OCI-LY3 (cell line): ENCODE data around the gene GDPD5.
"Not testable (repeated sequence)": the region's sequence is repeated elsewhere in the genome, so short reads cannot be mapped to it uniquely, and the experiment has no call there.

ENCODE experiments used
- H2AFZ ChIP-seq: fragments of 200-600, 300-600 bp; shearing (Covaris generic); 2 replicates; pipeline ENCODE4 v1.6.0; 2014; ENCODE audit warnings: antibody characterized with exemption, low read depth, low read length
- H3K27ac ChIP-seq: fragments of 200-600, 300-600 bp; sonication (generic); 2 replicates; pipeline ENCODE4 v1.5.1; 2014; ENCODE audit warnings: mild to moderate bottlenecking, low read length, moderate library complexity, mixed read lengths
- H3K27me3 ChIP-seq: fragments of 200-600, 300-600 bp; sonication (generic); 2 replicates; pipeline ENCODE4 v1.6.1; 2014; ENCODE audit warnings: low read depth, low read length, mixed read lengths
- H3K36me3 ChIP-seq: fragments of 200-600, 300-600 bp; sonication (generic); replicated peaks from 2 replicates; pipeline ENCODE3; 2014; ENCODE audit warnings: low read depth, low read length, mixed read lengths
- H3K4me1 ChIP-seq: fragments of 300-600, 200-600 bp; sonication (generic); 2 replicates; pipeline ENCODE4 v1.6.1; 2014; ENCODE audit warnings: low read length, mixed read lengths
- H3K4me2 ChIP-seq: fragments of 200-600, 300-600 bp; sonication (generic); 2 replicates; pipeline ENCODE4 v1.6.1; 2014; ENCODE audit warnings: low read length, mixed read lengths
- H3K4me3 ChIP-seq: fragments of 300-600, 200-600 bp; sonication (generic); 2 replicates; pipeline ENCODE4 v1.5.1; 2014; ENCODE audit warnings: antibody characterized with exemption, mild to moderate bottlenecking, low read length, moderate library complexity
- H3K79me2 ChIP-seq: fragments of 300-600, 200-600 bp; shearing (Covaris generic); 2 replicates; pipeline ENCODE4 v1.6.1; 2014; ENCODE audit warnings: mild to moderate bottlenecking, low read length, mixed read lengths
- H3K9ac ChIP-seq: fragments of 300-600, 200-600 bp; shearing (Covaris generic); 2 replicates; pipeline ENCODE4 v1.6.0; 2014; ENCODE audit warnings: mild to moderate bottlenecking, low read length, moderate library complexity
- H3K9me3 ChIP-seq: fragments of 200-600, 300-600 bp; shearing (Covaris generic); 2 replicates; pipeline ENCODE4 v1.6.1; 2014; ENCODE audit warnings: low read length, mixed read lengths; ENCODE audit not compliant: insufficient read depth
- H4K20me1 ChIP-seq: fragments of 200-600, 300-600 bp; sonication (generic); 2 replicates; pipeline ENCODE4 v1.6.1; 2016; ENCODE audit warnings: low read length, mixed read lengths; ENCODE audit not compliant: insufficient read depth
- CTCF ChIP-seq: fragments of 200-600, 300-600 bp; sonication (generic); IDR thresholded peaks from 2 replicates; pipeline ENCODE4 v1.5.1; 2014; ENCODE audit warnings: antibody characterized with exemption, low read length, low read depth
- EZH2phosphoT487 ChIP-seq: fragments of 200-600 bp; shearing (Covaris generic); IDR thresholded peaks from 2 replicates; pipeline ENCODE4 v1.6.1; 2018; ENCODE audit warnings: antibody characterized with exemption, mixed run types, low read depth

GDPD5 gene

GRCh38 chr11:75421035-75421602 lies 104.6 kb downstream of the GDPD5 start:
- Histone ChIP-seq H3K4me3 (no peak overlapping the region), H3K4me2 (no peak overlapping the region), H2AFZ (no peak overlapping the region), H3K27me3 (no peaks in the 10 kb centered on the region), H3K36me3 (peaks cover 9% of the 10 kb centered on the region), H3K9me3 (no peaks in the 10 kb centered on the region), H4K20me1 (no peaks in the 10 kb centered on the region), H3K27ac (no peak overlapping the region), H3K9ac (no peak overlapping the region), H3K4me1 (no peaks in the 10 kb centered on the region), H3K79me2 (no peaks in the 10 kb centered on the region)
- TF ChIP-seq EZH2phosphoT487, result no peak
- no peak for TF ChIP-seq CTCF

DNA sequence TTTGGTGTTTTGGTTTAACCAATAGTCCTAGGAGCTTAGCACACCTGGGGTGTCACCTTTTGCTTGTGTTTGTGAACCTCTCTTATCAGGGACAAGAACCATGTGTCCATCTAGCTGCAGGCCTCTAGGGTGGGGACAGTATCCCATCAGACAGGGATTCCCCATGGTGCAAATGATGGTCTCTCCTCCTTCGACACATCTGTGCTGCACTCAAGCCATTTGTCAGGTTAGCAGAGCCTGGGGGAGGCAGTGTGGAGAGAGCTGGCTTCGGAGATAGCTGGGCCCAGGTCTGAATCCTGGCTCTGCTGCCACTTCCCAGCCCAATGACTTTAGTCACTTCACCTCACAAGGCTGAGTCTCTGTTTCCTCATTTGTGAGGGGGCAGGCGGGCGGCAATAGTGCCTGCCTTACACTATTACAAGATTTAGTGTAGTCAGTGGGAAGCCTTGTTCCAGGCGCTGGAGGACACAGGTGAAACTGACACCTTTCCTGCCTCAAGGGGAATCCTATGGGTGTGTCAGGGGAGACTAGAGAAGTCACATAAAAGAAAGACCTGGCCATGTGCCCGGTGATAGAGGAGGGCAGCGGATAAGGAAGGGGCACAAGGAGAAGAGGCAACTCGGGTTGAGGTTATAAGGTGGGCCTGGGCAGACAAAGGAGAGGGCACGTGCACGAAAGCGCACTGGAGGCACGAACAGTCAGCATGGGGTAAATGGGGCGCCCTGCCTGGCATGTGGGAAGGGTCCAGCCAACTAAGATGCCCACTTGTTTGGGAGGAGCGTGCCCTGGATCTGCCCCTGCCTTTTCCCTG lies 105.3 kb downstream of the GDPD5 start:
- no peaks in the 10 kb centered on the region for H3K79me2 ChIP-seq
- H4K20me1 ChIP-seq, result no peaks in the 10 kb centered on the region
- no peak overlapping the region for H2AFZ ChIP-seq
- H3K9ac ChIP-seq, result no peak overlapping the region
- H3K4me1 ChIP-seq, result no peaks in the 10 kb centered on the region
- no peak overlapping the region for H3K4me2 ChIP-seq
- TF ChIP-seq EZH2phosphoT487 (no peak), CTCF (no peak)
- no peaks in the 10 kb centered on the region for H3K27me3 ChIP-seq
- H3K36me3 ChIP-seq, result peaks cover 12% of the 10 kb centered on the region
- H3K9me3 ChIP-seq, result no peaks in the 10 kb centered on the region
- no peak overlapping the region for H3K4me3 ChIP-seq
- H3K27ac ChIP-seq, result no peak overlapping the region

DNA sequence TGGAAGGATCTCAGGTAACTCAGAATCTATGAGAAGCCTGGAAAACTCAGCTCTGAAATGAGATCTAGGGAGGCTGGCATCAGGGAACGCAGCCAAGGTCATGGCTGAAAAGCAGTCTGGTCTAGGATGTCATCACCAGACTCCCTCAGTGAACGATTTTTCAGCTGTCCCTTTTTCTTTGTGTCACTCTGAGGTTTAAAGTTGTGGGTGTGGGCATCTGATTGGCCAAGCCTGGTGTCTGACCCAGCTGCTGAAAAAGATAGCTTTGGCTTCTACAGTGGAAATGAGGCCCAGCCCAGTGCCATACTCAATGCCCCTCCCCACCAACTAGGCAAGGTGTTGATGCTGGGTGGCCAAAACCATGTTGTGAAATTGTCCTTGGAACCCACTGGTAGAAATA lies 111.9 kb downstream of the GDPD5 start:
- H2AFZ ChIP-seq, result no peak overlapping the region
- H3K4me1 ChIP-seq, result no peaks in the 10 kb centered on the region
- no peaks in the 10 kb centered on the region for H3K9me3 ChIP-seq
- no peak for TF ChIP-seq CTCF
- TF ChIP-seq EZH2phosphoT487, result no peak
- H3K36me3 ChIP-seq, result peaks cover 33% of the 10 kb centered on the region
- H3K4me3 ChIP-seq, result no peak overlapping the region
- no peaks in the 10 kb centered on the region for H3K79me2 ChIP-seq
- H3K27me3 ChIP-seq, result no peaks in the 10 kb centered on the region
- H4K20me1 ChIP-seq, result peaks cover 13% of the 10 kb centered on the region
- no peak overlapping the region for H3K27ac ChIP-seq
- H3K9ac ChIP-seq, result no peak overlapping the region
- H3K4me2 ChIP-seq, result no peak overlapping the region

- H2AFZ ChIP-seq, H3K27me3 ChIP-seq, H3K4me3 ChIP-seq, H3K4me2 ChIP-seq, H3K4me1 ChIP-seq, H3K79me2 ChIP-seq, H3K27ac ChIP-seq, H3K9me3 ChIP-seq, H3K9ac ChIP-seq: not testable (repeated sequence)
- H4K20me1 ChIP-seq, result peaks cover 20% of the 10 kb centered on the region
- H3K36me3 ChIP-seq, result peaks cover 34% of the 10 kb centered on the region
Measured at GRCh38 chr11:75413146-75413545, 112.6 kb downstream of the GDPD5 start.

DNA sequence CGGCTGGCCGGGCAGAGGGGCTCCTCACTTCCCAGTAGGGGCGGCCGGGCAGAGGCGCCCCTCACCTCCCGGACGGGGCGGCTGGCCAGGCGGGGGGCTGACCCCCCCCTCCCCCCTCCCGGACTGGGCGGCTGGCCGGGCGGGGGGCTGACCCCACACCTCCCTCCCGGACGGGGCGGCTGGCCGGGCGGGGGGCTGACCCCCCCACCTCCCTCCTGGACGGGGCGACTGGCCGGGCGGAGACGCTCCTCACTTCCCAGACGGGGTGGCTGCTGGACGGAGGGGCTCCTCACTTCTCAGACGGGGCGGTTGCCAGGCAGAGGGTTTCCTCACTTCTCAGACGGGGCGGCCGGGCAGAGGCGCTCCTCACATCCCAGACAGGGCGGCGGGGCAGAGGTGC lies 115.8 kb downstream of the GDPD5 start:
- not testable (repeated sequence) for H3K4me1 ChIP-seq, H3K27ac ChIP-seq
- peaks cover 49% of the 10 kb centered on the region for H4K20me1 ChIP-seq

More for the DNA sequence above, 115.8 kb downstream of the GDPD5 start:
- H3K27me3 ChIP-seq, H2AFZ ChIP-seq, H3K9me3 ChIP-seq, H3K9ac ChIP-seq, H3K4me3 ChIP-seq, H3K4me2 ChIP-seq: not testable (repeated sequence)
- Histone ChIP-seq H3K36me3 (peaks cover 50% of the 10 kb centered on the region), H3K79me2 (peaks cover 27% of the 10 kb centered on the region)
